Measurements from ENCODE around the gene KCNQ1. TPM values are rescaled to one million over a fixed set of nuclear protein-coding genes. Genes with fewer than 3 reads are reported as not detected.

KCNQ1 gene
- total and polyA plus RNA-seq, 2 experiments from 2014 or later, result not detected

GRCh38 chr11:2599561-2600189, 154.9 kb downstream of the KCNQ1 start:
- Histone ChIP-seq H3K36me3 (ENCODE audit: low read depth) (no peaks in the 10 kb centered on the region), H3F3A (ENCODE audit: insufficient read depth) (no peaks in the 10 kb centered on the region), H2AFZ (no peak overlapping the region), H3K9me3 (ENCODE audit: low read depth) (peaks cover 7% of the 10 kb centered on the region), H3K9me2 (ENCODE audit: insufficient read depth) (no peaks in the 10 kb centered on the region), H3K9ac (no peak overlapping the region), H3K4me1 (ENCODE audit: insufficient read depth) (no peaks in the 10 kb centered on the region), H3K4me3 (no peak overlapping the region), H3K27me3 (replicated peaks; ENCODE audit: insufficient read depth) (peaks cover 36% of the 10 kb centered on the region), H4K20me1 (ENCODE audit: insufficient read depth) (no peaks in the 10 kb centered on the region), H3K27ac (no peak overlapping the region), H3K4me2 (ENCODE audit: unreplicated experiment) (no peak overlapping the region), H3K79me2 (ENCODE audit: insufficient read depth) (no peaks in the 10 kb centered on the region)
- 36 to 37% methylated on average over 8 of the region's 8 CpGs for WGBS, 2 experiments (ENCODE audit: low coverage in 1 of 2, low lambda C conversion rate in 2 of 2, missing lambda C conversion rate in 2 of 2)
- in situ Hi-C loops (cut with MboI), result no loop called here
- no peak for DNase-seq
- TF ChIP-seq EZH2phosphoT487 (IDR thresholded peaks at IDR 0.05; ENCODE audit: insufficient read depth, low read depth) (no peak), EZH2 (IDR thresholded peaks at IDR 0.05; ENCODE audit: insufficient read depth, poor library complexity, severe bottlenecking) (no peak)

DNA sequence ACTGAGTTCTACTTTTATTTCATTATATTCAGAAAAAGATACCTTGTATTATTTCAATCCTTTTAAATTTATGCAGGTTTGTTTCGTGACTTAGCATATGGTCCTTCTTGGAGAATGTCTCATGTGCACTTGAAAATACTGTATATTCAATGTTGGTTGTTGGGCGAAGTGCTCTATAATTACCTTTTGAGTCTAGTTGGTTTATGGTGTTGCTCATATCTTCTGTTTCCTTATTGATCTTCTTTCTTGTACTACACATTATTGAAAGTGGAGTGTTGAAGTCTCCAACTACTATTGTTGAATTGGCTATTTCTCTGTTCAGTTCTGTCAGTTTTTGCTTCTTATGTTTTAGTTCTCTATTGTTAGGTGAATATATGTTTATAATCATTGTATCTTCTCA, 164.5 kb downstream of the KCNQ1 start:
- Histone ChIP-seq H3K4me2 (ENCODE audit: unreplicated experiment) (no peak overlapping the region), H3K4me3 (no peak overlapping the region), H4K20me1 (ENCODE audit: insufficient read depth) (no peaks in the 10 kb centered on the region), H2AFZ (no peak overlapping the region), H3K4me1 (ENCODE audit: insufficient read depth) (no peaks in the 10 kb centered on the region), H3K9ac (no peak overlapping the region), H3F3A (ENCODE audit: insufficient read depth) (no peaks in the 10 kb centered on the region), H3K9me2 (ENCODE audit: insufficient read depth) (no peaks in the 10 kb centered on the region), H3K9me3 (ENCODE audit: low read depth) (no peaks in the 10 kb centered on the region), H3K79me2 (ENCODE audit: insufficient read depth) (no peaks in the 10 kb centered on the region), H3K27ac (no peak overlapping the region), H3K27me3 (replicated peaks; ENCODE audit: insufficient read depth) (peaks cover 24% of the 10 kb centered on the region), H3K36me3 (ENCODE audit: low read depth) (no peaks in the 10 kb centered on the region)
- no peak for DNase-seq
- TF ChIP-seq EZH2 (IDR thresholded peaks at IDR 0.05; ENCODE audit: insufficient read depth, poor library complexity, severe bottlenecking) (no peak), EZH2phosphoT487 (IDR thresholded peaks at IDR 0.05; ENCODE audit: insufficient read depth, low read depth) (no peak)
- in situ Hi-C loops (cut with MboI), result no loop called here
- WGBS, 2 experiments (ENCODE audit: low coverage in 1 of 2, low lambda C conversion rate in 2 of 2, missing lambda C conversion rate in 2 of 2), result 31 to 34% methylated on average over 2 of the region's 2 CpGs

- TF ChIP-seq EZH2 (IDR thresholded peaks at IDR 0.05; ENCODE audit: insufficient read depth, poor library complexity, severe bottlenecking) (no peak), EZH2phosphoT487 (IDR thresholded peaks at IDR 0.05; ENCODE audit: insufficient read depth, low read depth) (no peak)
- Histone ChIP-seq H3K9me2 (ENCODE audit: insufficient read depth) (0 out of 2 replicates have a peak, but pooled peaks cover 4% of the 10 kb centered on the region), H3K9me3 (ENCODE audit: low read depth) (no peaks in the 10 kb centered on the region), H3K27me3 (replicated peaks; ENCODE audit: insufficient read depth) (peaks cover 15% of the 10 kb centered on the region; the same call in 1 of the 2 replicates), H3K79me2 (ENCODE audit: insufficient read depth) (no peaks in the 10 kb centered on the region), H4K20me1 (ENCODE audit: insufficient read depth) (no peaks in the 10 kb centered on the region), H3K4me1 (ENCODE audit: insufficient read depth) (no peaks in the 10 kb centered on the region), H3F3A (ENCODE audit: insufficient read depth) (no peaks in the 10 kb centered on the region), H2AFZ (no peak overlapping the region), H3K9ac (no peak overlapping the region), H3K4me2 (ENCODE audit: unreplicated experiment) (no peak overlapping the region), H3K27ac (no peak overlapping the region), H3K4me3 (no peak overlapping the region), H3K36me3 (ENCODE audit: low read depth) (no peaks in the 10 kb centered on the region)
- DNase-seq, result no peak
- 46 to 47% methylated on average over 4 of the region's 4 CpGs for WGBS, 2 experiments (ENCODE audit: low coverage in 1 of 2, low lambda C conversion rate in 2 of 2, missing lambda C conversion rate in 2 of 2)
- in situ Hi-C loops (cut with MboI), result no loop called here
Observed at GRCh38 chr11:2612884-2613571, 168.2 kb downstream of the KCNQ1 start.

- no peak for TF ChIP-seq EZH2 (IDR thresholded peaks at IDR 0.05; ENCODE audit: insufficient read depth, poor library complexity, severe bottlenecking)
- TF ChIP-seq EZH2phosphoT487 (IDR thresholded peaks at IDR 0.05; ENCODE audit: insufficient read depth, low read depth), result no peak
- H3K27ac ChIP-seq, result no peak overlapping the region
- H3K36me3 ChIP-seq (ENCODE audit: low read depth), result no peaks in the 10 kb centered on the region
- H3F3A ChIP-seq (ENCODE audit: insufficient read depth), result peaks cover 4% of the 10 kb centered on the region; the same call in 1 of the 2 replicates
- no peaks in the 10 kb centered on the region for H3K4me1 ChIP-seq (ENCODE audit: insufficient read depth)
- H3K4me3 ChIP-seq, result no peak overlapping the region
- in situ Hi-C loops (cut with MboI), result no loop called here
- no peaks in the 10 kb centered on the region for H4K20me1 ChIP-seq (ENCODE audit: insufficient read depth)
- 5 to 7% methylated on average over 3 of the region's 3 CpGs for WGBS, 2 experiments (ENCODE audit: low coverage in 1 of 2, low lambda C conversion rate in 2 of 2, missing lambda C conversion rate in 2 of 2)
- H3K27me3 ChIP-seq (replicated peaks; ENCODE audit: insufficient read depth), result no peaks in the 10 kb centered on the region
- H2AFZ ChIP-seq, result no peak overlapping the region
- DNase-seq, result no peak
- H3K9me2 ChIP-seq (ENCODE audit: insufficient read depth), result 0 out of 2 replicates have a peak, but pooled peaks cover 4% of the 10 kb centered on the region
- H3K9me3 ChIP-seq (ENCODE audit: low read depth), result no peaks in the 10 kb centered on the region
- H3K4me2 ChIP-seq (ENCODE audit: unreplicated experiment), result no peak overlapping the region
- no peaks in the 10 kb centered on the region for H3K79me2 ChIP-seq (ENCODE audit: insufficient read depth)
- no peak overlapping the region for H3K9ac ChIP-seq
Observed at GRCh38 chr11:2621894-2622293, 177.1 kb downstream of the KCNQ1 start.
